GM12878 (cell line): ENCODE data around the gene MXD1. TPM values are rescaled to one million over a fixed set of nuclear protein-coding genes. Genes with fewer than 3 reads are reported as not detected.
A peak's percentile ranks its signal among the peaks of the same experiment; 100 is the strongest.

ENCODE experiments used
- ATAC-seq: fragments of 200-7000 bp; cut with Tn5 transposase; 3 replicates; pipeline ENCODE4 v1.9.1; 2020; ENCODE audit warnings: mild to moderate bottlenecking, moderate library complexity
- BruUV-seq: library from RNA; stranded (reverse); fragments of 400-500 nt; replicated peaks from 2 replicates; lab custom pipeline; 2021; lab: Mats Ljungman, UMichigan
- CTCF ChIA-PET: fragments of 300-600 bp; sonication (Branson Sonifier 250); formaldehyde crosslinking; extraction: SDS; loops from one replicate; lab custom pipeline; 2021; ENCODE audit warnings: inconsistent platforms; lab: Yijun Ruan, JAX
- POLR2A ChIA-PET: fragments of 350-600 bp; formaldehyde crosslinking; extraction: SDS; loops from one replicate; lab custom pipeline; 2021; ENCODE audit warnings: inconsistent platforms; lab: Charles Lee
- RAD21 ChIA-PET: fragments of 300-600 bp; sonication (Branson Sonifier 250); formaldehyde crosslinking; loops from one replicate; lab custom pipeline; 2023; ENCODE audit warnings: antibody characterized with exemption; ENCODE audit not compliant: unreplicated experiment; lab: Charles Lee
- SMC1A ChIA-PET: fragments of 300-600 bp; sonication (Branson Sonifier 250); formaldehyde crosslinking; loops from one replicate; lab custom pipeline; 2023; ENCODE audit not compliant: unreplicated experiment, uncharacterized antibody; lab: Charles Lee
- DNase-seq: peaks from one replicate; pipeline ENCODE4 v3.0.0-alpha.2; 2011; ENCODE audit warnings: low read depth, low spot score
- FAIRE-seq: peaks from 3 replicates; lab custom pipeline; 2011; peaks lifted over from hg19 to GRCh38; lab: Jason Lieb, UNC
- H2AFZ ChIP-seq: 2 replicates; pipeline ENCODE4 v1.6.0; 2011; ENCODE audit warnings: low read depth, low read length, control low read depth; ENCODE audit not compliant: control insufficient read depth
- H3K27ac ChIP-seq: 2 replicates; pipeline ENCODE4 v1.5.1; 2011; ENCODE audit warnings: control low read depth; ENCODE audit not compliant: control insufficient read depth, insufficient read depth
- H3K27me3 ChIP-seq, 2 experiments: replicated peaks in 1 of 2; 2 replicates each; pipeline versions ENCODE4 v1.6.0 to v1.6.1; 2011; ENCODE audit warnings: low read length in 1 of 2; ENCODE audit not compliant: control insufficient read depth in 2 of 2, insufficient read depth in 2 of 2
- H3K36me3 ChIP-seq, 2 experiments: 2 replicates each; pipeline ENCODE4 v1.5.1; 2011; ENCODE audit warnings: low read length in 1 of 2; ENCODE audit not compliant: control insufficient read depth in 2 of 2, insufficient read depth in 2 of 2
- H3K4me1 ChIP-seq: 2 replicates; pipeline ENCODE4 v1.6.1; 2011; ENCODE audit warnings: mild to moderate bottlenecking, low read length, moderate library complexity, mixed read lengths; ENCODE audit not compliant: control insufficient read depth, insufficient read depth
- H3K4me2 ChIP-seq: 2 replicates; pipeline ENCODE4 v1.6.0; 2011; ENCODE audit warnings: control low read depth; ENCODE audit not compliant: control insufficient read depth, insufficient read depth
- H3K4me3 ChIP-seq: fragments of 200-600 bp; sonication (generic); 2 replicates; pipeline ENCODE4 v1.5.1; 2016
- H3K79me2 ChIP-seq: 2 replicates; pipeline ENCODE4 v1.6.0; 2011; ENCODE audit warnings: low read length; ENCODE audit not compliant: control insufficient read depth, insufficient read depth
- H3K9ac ChIP-seq: 2 replicates; pipeline ENCODE4 v1.8.0; 2011; ENCODE audit warnings: low read length, control low read depth, mixed read lengths; ENCODE audit not compliant: control insufficient read depth, insufficient read depth
- H3K9me3 ChIP-seq: replicated peaks from 3 replicates; pipeline ENCODE4 v1.5.1; 2011; ENCODE audit warnings: mild to moderate bottlenecking, low read length; ENCODE audit not compliant: control insufficient read depth, insufficient read depth
- H4K20me1 ChIP-seq: 2 replicates; pipeline ENCODE4 v1.6.0; 2011; ENCODE audit not compliant: control insufficient read depth, insufficient read depth
- CHD4 ChIP-seq: fragments of 200-600 bp; sonication (generic); IDR thresholded peaks from 2 replicates; pipeline ENCODE4 v1.6.1; 2016; ENCODE audit warnings: mild to moderate bottlenecking
- EED ChIP-seq: sonication (generic); IDR thresholded peaks from 2 replicates; pipeline ENCODE4 v1.6.1; 2016; ENCODE audit warnings: antibody characterized with exemption, low read depth
- HSF1 ChIP-seq: fragments of 150-350 bp; IDR thresholded peaks from 2 replicates; pipeline ENCODE4 v1.6.1; 2014; ENCODE audit warnings: mild to moderate bottlenecking, low read depth, low read length
- IKZF1 ChIP-seq: fragments of 450-650 bp; conservative IDR thresholded peaks from 2 replicates; pipeline ENCODE4 v1.6.1; 2017; ENCODE audit warnings: antibody characterized with exemption, mild to moderate bottlenecking
- IKZF2 ChIP-seq, 2 experiments: fragments of 450-650 bp; IDR thresholded peaks; 2 replicates each; pipeline ENCODE4 v1.6.1; 2017; ENCODE audit warnings: mild to moderate bottlenecking in 2 of 2, moderate library complexity in 2 of 2
- MLLT1 ChIP-seq: fragments of 450-650 bp; IDR thresholded peaks from 2 replicates; pipeline ENCODE4 v1.6.1; 2016; ENCODE audit warnings: mild to moderate bottlenecking
- NFIC ChIP-seq: IDR thresholded peaks from 2 replicates; pipeline ENCODE4 v1.6.1; 2012; ENCODE audit warnings: low read depth, mild to moderate bottlenecking, inconsistent platforms, low read length, moderate library complexity
- NFXL1 ChIP-seq: fragments of 450-650 bp; IDR thresholded peaks from 2 replicates; pipeline ENCODE4 v1.6.1; 2017; ENCODE audit warnings: antibody characterized with exemption, mild to moderate bottlenecking, borderline replicate concordance
- RELB ChIP-seq: fragments of 450-650 bp; IDR thresholded peaks from 2 replicates; pipeline ENCODE4 v1.6.1; 2017; ENCODE audit warnings: low read depth, mild to moderate bottlenecking, moderate library complexity
- RUNX3 ChIP-seq: IDR thresholded peaks from 2 replicates; pipeline ENCODE4 v1.6.1; 2012; ENCODE audit warnings: low read length, inconsistent platforms
- ZNF24 ChIP-seq: fragments of 450-650 bp; IDR thresholded peaks from 2 replicates; pipeline ENCODE4 v1.6.1; 2017; ENCODE audit warnings: antibody characterized with exemption, mild to moderate bottlenecking
- WGBS: methylation state at CpG from one replicate; pipeline ENCODE4 v1.1.6; 2016; ENCODE audit warnings: low lambda C conversion rate; ENCODE audit not compliant: insufficient replicate concordance, insufficient coverage; ENCODE audit errors: missing lambda C conversion rate; 5-methylcytosine and 5-hydroxymethylcytosine counted together
- in situ Hi-C: fragments of 300-500 bp; cut with MboI; formaldehyde crosslinking; loops from 9 replicates; pipeline ENCODE4 v1.14.3; 2018; ENCODE audit warnings: mixed read lengths
- intact Hi-C: fragments of 100-400 bp; cut with micrococcal nuclease; formaldehyde crosslinking; loops from one replicate; pipeline ENCODE4 v1.14.2; 2022; ENCODE audit not compliant: unreplicated experiment
- polyA plus RNA-seq, 11 experiments: library from polyadenylated mRNA; depleted of rRNA in 4 of 11; unstranded in 6 of 11; stranded (reverse) in 5 of 11; fragments of >200 nt; fragmentation: Nextera tagmentation in 4 of 11; fragmentation: Illumina TruSeq in 1 of 11; extraction: Ambion mirVana in 4 of 11; extraction: Trizol in 1 of 11; gene quantifications; 1 replicate in 1 of 11; 2 replicates in 10 of 11; pipeline versions ENCODE4 v1.2.1 to v1.2.3, GENCODE V29; 2011 to 2016; ENCODE audit warnings: inconsistent platforms in 2 of 11, missing spikeins in 2 of 11, low read depth in 1 of 11
- total RNA-seq, 4 experiments: library from RNA; depleted of rRNA in 3 of 4; stranded (reverse); fragments of >200 nt in 3 of 4; fragmentation: Illumina TruSeq in 1 of 4; extraction: Trizol in 1 of 4; gene quantifications; 2 replicates each; pipeline versions ENCODE4 v1.2.1 to v1.2.3, GENCODE V29; 2013 to 2021
- TF ChIP-seq, protein P1 (sequence below): IDR thresholded peaks from 2 replicates; pipeline ENCODE4 v1.6.1; 2011; ENCODE audit warnings: low read depth, mild to moderate bottlenecking, low read length, moderate library complexity, borderline replicate concordance; ENCODE audit errors: extremely low read depth
- TF ChIP-seq, protein P2 (sequence below): fragments of 450-650 bp; formaldehyde crosslinking; IDR thresholded peaks from 2 replicates; pipeline ENCODE4 v1.4.0; 2020; ENCODE audit warnings: mild to moderate bottlenecking, moderate library complexity

MXD1 gene
- total and polyA plus RNA-seq, 10 of the 15 experiments (the other 5 are each of a cell fraction or from before 2014, with no cell fraction given): 2.2 to 10.2 (median 3.3) TPM

DNA sequence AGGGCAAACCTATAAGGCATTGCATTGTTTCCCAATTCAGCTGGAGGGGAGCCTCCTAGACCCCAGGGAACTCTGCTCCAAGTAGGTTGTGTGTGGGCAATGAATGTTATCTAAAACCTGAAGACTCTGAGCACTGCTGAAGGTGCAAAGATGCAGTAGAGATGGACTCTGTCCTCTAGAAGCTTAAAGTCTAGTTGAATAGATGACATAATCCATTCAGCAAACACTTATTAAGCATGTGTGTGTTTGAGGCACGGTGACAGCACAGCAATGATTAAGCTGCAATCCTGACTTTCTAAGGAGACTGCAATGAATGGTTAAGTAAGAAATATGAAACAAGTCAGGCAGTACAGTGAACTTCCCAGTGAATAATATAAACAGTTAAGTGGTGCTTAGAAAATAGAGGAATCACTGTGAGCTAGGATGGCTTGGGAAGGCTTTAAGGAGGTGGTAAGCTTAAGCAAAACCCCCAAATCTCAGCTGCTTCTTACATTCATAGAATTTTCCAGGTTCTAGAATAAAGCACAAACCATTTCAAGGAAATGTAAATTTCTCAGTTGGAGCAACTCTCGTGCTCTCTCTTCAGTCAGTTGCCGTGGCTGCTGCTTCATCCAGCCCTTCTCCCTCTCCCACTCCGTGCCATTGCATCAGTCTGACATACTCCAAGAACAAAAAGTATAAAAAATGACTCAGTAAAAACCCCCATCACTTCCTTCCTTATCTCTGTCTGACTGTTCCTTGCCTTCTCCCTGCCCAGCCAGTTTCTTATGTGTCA, 19.1 kb downstream of the MXD1 start:
- Histone ChIP-seq H3K4me3 (no peak overlapping the region), H3K36me3 (peaks cover 0 to 18% of the 10 kb centered on the region in 2 experiments; a peak in 3 of 4 replicates), H3K4me1 (peaks cover 17% of the 10 kb centered on the region), H2AFZ (no peak overlapping the region), H4K20me1 (no peaks in the 10 kb centered on the region), H3K9ac (no peak overlapping the region), H3K27me3 (no peaks in the 10 kb centered on the region), H3K79me2 (no peaks in the 10 kb centered on the region), H3K27ac (no peak overlapping the region), H3K4me2 (no peak overlapping the region), H3K9me3 (no peaks in the 10 kb centered on the region)
- peak; percentile 52 for ATAC-seq
- in situ Hi-C loops (no loop called here), intact Hi-C loops (no loop called here)
- BruUV-seq: no TSS peak
- ChIA-PET SMC1A (interaction anchor here (0.8 to 2.3 kb wide), 4 partner anchors 14 to 137 kb away, joined by 3 to 14 read pairs (median 3); no protein-coding TSS in a partner anchor), RAD21 (interaction anchor here (1.6 kb wide), 1 partner anchor 20 kb away, joined by 6 read pairs; the partner anchor contains the start of gene MXD1), POLR2A (interaction anchor here (0.7 to 1.1 kb wide), 5 partner anchors 11 to 216 kb away, joined by 3 to 5 read pairs (median 3); no protein-coding TSS in a partner anchor), CTCF (interaction anchor here (0.9 to 1.9 kb wide), 3 partner anchors 21 to 209 kb away, joined by 3 to 7 read pairs (median 3); no protein-coding TSS in a partner anchor)
- no peak for FAIRE-seq
- WGBS: 12% methylated on average over 4 of the region's 4 CpGs
- DNase-seq: no peak
- TF ChIP-seq ZNF24: no peak
- TF ChIP-seq CHD4: no peak
- TF ChIP-seq, protein P1, sequence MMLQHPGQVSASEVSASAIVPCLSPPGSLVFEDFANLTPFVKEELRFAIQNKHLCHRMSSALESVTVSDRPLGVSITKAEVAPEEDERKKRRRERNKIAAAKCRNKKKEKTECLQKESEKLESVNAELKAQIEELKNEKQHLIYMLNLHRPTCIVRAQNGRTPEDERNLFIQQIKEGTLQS: no peak
- TF ChIP-seq, protein P2, sequence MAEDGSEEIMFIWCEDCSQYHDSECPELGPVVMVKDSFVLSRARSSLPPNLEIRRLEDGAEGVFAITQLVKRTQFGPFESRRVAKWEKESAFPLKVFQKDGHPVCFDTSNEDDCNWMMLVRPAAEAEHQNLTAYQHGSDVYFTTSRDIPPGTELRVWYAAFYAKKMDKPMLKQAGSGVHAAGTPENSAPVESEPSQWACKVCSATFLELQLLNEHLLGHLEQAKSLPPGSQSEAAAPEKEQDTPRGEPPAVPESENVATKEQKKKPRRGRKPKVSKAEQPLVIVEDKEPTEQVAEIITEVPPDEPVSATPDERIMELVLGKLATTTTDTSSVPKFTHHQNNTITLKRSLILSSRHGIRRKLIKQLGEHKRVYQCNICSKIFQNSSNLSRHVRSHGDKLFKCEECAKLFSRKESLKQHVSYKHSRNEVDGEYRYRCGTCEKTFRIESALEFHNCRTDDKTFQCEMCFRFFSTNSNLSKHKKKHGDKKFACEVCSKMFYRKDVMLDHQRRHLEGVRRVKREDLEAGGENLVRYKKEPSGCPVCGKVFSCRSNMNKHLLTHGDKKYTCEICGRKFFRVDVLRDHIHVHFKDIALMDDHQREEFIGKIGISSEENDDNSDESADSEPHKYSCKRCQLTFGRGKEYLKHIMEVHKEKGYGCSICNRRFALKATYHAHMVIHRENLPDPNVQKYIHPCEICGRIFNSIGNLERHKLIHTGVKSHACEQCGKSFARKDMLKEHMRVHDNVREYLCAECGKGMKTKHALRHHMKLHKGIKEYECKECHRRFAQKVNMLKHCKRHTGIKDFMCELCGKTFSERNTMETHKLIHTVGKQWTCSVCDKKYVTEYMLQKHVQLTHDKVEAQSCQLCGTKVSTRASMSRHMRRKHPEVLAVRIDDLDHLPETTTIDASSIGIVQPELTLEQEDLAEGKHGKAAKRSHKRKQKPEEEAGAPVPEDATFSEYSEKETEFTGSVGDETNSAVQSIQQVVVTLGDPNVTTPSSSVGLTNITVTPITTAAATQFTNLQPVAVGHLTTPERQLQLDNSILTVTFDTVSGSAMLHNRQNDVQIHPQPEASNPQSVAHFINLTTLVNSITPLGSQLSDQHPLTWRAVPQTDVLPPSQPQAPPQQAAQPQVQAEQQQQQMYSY: no peak
- TF ChIP-seq IKZF2 (IDR thresholded peaks at IDR 0.05): peak; percentile 15 to 40; a peak in 2 of 4 replicates
- TF ChIP-seq RUNX3: peak; percentile 27; the same call in 1 of the 2 replicates
- TF ChIP-seq MLLT1: no peak
- peak; percentile 79 for TF ChIP-seq EED
- TF ChIP-seq HSF1: no peak
- TF ChIP-seq IKZF1: 0 out of 2 replicates have a peak, but pooled peaks have one; percentile 20
- no peak for TF ChIP-seq NFXL1
- TF ChIP-seq NFIC: peak; percentile 36; the same call in 1 of the 2 replicates
- no peak for TF ChIP-seq RELB
